Measurements from ENCODE around the gene DNHD1. TPM values are rescaled to one million over a fixed set of nuclear protein-coding genes. Genes with fewer than 3 reads are reported as not detected.

The DNHD1 gene, protein sequence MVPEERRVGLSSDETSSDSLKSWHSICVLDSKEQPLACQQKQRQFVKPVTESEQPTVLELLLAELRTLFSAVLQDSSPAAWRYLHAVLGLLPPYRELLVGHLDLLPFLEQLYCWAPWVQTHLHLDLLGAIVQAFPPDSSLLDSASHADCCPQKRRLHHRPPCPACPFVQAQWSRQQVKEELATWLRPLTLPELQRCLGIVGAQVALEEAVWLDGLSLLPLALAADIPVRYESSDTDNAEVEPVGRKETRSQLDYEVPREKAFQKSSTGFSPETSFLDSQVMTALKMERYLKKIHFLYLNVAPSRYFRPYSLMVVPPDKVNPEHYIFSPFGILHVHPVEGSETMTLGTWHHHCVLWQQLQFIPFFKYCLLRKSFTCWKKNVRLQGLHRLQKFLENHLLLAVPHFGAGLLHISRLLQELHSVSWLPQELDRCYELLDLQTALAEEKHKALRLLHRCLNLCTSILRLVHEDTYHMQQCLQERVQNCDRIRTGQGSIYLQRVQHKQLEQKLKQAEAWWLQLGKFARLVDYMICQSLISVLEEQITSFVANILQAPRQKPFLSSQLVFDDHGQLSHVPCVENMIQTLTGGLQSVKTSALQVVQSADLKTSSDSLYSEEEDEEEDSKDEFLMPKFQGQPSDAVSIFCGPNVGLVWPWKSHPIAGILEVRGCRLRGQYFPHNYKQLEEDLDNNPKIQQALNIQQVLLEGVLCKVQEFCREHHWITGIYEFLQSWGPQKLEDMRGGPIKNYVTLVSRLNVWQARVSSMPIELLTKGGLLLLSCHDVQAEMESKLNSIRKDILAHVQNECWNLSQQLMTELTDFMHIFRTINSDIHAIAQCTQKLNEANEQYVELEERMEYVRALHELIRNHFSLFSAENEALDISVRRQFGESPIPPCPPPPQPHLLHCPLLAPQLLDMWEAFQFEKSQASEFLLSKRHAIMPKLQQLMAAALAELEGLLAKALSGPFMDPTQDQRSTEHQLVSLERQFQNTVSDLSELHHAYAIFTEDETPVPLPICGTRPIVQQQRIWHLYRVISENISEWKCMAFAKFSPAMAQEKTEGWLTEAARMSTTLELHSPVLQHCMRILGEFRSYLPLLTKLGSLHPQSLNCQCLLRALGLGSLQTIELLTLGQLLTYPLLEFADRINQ (N-terminal part only)
- total RNA-seq, result 23.2 and 26.1 TPM in 2 replicates

GRCh38 chr11:6497069-6497839 lies at the start of gene DNHD1:
DNHD1 (plus strand) TSS chr11:6497280; CDS start chr11:6498216, 936 bp downstream.
- intact Hi-C loops (cut with micrococcal nuclease), result no loop called here

GRCh38 chr11:6448574-6448973 lies 48.5 kb upstream of the DNHD1 start:
- intact Hi-C loops (cut with micrococcal nuclease), result no loop called here

GRCh38 chr11:6452219-6452618 lies 44.9 kb upstream of the DNHD1 start:
- intact Hi-C loops (cut with micrococcal nuclease), result no loop called here

DNA sequence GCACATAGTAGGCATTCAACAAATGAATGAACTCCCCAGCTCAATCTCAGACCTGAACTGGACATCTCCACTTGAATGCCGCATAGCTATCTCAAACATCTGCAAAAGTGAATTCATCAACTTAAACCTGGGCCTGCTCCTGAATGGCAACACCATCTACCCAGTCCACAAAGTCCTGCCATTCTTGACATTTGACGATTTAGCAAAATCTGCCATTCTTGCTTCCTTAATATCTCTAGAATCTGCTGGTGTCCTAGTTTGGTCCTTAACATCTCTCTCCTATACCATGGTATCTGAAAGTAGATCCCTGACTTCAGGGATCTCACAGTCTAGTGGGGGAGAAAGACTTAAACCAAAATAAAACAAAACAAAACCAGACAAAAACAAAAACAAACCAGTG lies 43.9 kb upstream of the DNHD1 start:
- intact Hi-C loops (cut with micrococcal nuclease), result no loop called here

DNA sequence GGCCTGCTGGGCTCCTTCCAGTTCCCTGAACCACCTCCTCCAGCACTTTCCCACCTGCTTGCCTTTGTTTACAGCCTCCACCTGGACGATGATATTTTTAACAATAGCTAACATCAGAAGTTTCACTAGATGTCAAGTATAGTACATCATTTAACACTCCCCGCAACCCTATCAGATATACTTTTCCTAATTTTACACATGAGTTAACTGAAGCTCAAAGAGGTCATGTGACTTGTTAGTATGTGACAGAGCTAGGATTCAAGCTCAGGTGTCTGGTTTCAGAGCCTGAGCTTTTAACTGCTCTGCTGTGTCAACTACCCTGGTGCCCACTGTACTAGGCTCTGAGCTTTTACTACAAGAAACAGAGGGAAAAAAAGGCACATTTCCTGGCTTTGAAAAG lies 42.0 kb upstream of the DNHD1 start:
- intact Hi-C loops (cut with micrococcal nuclease), result no loop called here

DNA sequence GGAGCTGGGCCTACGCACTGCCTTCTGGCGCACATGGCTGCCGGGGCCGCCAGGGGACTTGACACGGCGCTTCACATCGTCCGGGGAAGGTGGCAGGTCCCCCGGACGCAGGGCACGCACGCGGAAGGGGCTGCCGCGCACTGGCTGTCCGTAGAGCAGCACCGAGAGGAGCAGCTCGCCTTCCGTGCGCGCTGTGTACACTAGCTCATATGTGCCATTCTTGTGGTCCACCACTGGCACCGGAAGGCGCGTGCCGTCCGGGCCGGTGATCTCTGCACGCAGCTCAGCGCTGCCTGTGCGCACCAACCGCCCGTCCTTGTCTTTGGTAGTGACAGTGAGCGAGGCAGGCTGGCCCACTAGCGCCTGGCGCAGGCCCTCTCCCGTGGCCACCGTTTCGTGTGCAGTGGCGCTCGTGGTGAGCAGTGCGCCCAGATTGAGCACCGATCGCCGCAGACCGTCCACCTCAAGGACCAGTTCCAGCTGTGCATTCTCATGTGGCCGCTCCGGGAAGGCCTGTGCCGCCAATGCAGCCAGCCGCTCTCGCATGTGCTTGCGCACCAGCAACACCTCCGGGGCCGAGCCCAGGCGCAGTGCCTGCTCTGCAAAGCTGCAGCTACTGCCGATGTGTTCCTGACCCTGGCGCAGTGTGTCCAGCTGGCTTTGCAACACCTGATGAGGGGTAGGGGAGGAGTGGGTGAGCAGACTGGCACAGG lies 40.6 kb upstream of the DNHD1 start:
- intact Hi-C loops (cut with micrococcal nuclease), result no loop called here

DNA sequence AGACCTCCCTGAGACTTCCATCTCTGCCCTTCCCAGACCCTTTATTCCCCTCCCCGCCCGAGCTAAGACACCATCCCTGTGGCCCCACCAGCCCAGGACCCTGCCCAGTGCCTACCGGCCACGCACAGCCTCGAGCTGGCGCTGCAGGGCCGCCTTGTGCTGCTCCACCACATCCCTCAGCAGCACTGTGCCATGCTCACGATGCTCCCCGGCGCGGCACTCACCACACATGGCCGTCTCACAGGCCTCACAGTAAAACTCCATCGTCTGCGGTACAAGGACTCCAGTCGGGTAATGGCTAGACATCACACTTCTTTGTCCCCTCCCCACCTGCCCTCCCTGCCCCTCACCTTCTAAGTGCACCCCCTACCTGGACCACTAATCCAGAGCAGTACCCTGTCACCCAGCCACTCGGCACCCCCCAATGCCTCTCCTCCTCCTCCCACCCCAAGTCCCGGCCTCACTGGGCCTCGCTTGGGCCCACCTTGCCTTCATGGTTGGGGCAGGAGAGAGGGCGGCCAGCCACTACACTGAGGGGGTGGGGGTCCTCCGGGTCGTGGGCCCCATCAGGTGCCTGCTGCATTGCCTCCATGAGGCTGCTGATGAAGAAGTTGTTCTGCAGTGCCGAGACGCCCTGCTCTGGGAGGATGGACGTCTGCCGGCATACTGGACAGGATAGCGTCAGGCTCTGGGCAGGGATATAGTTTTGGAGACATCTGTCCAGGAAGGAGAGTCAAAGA lies 39.3 kb upstream of the DNHD1 start:
- intact Hi-C loops (cut with micrococcal nuclease), result no loop called here

DNA sequence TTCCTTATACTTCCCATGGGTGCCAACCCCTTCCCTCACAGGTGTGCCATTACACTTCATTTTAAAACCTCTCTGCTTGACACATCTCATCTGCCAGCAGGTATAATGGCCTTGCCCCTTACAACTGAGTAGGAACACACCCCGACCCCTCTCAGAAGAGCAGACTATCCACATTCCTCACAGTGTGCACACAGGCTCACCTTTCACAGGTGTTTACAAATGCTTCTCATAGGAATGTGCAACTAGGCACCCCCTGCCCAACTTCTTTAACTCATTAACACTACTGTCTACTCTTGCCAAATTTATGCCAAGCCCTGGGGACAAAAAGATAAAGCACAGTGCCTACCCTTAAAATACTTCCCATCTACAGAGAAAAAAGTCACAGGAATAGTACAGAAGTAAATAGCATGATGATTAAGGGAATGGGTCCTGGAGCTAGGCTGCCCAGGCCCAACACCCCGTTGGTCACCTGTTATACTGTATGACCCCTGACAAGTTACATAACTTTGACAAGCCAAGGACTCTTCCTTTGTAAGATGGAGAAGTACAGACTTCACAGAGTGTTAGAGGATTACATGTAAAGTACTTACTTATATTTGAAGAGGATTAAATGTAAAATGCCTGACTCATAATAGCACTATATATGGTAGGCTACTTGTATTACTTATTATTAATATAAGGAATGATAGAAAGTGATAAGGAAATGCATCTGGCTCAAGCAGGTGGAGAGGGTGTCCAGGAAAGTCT lies 38.6 kb upstream of the DNHD1 start:
- intact Hi-C loops (cut with micrococcal nuclease), result no loop called here

- intact Hi-C loops (cut with micrococcal nuclease), result no loop called here
Observed at GRCh38 chr11:6459099-6459450, 38.0 kb upstream of the DNHD1 start.

DNA sequence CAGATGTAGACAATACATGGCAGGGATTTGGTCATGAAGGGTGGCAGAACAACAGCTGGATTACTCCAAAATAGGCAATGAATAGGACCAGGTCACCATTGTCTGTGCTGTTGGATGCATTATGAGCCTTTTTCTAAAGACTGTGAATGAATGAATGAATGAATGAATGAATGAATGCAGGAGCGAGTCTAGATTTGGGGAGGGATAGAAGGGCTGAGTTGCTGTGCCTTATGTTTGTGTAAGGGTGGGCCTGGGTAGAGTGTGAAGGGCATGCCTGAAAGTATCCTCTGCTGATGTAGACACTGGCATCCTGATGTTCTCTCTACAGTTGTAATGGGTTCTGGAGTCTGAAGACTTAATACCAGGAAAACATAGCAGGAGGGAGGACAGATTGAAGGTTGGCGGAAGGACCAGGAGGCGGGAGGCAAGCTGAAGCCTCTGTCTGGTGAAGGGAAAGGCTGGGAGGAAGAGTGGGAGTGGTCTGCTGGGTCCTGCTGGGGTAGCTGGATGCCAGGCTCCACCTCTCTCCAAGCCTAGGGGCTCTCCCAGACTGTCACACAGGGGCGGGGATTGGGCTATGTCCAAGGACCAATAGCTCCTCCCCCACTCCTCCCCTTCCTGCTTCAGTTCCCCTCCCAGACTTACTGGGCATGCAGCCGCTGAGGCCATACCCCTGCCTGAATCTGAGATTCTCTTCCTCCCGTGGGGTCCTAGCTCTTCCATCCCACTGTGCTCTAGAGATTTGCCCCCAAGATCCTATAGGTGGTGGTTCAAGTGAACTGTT lies 28.2 kb upstream of the DNHD1 start:
- intact Hi-C loops (cut with micrococcal nuclease), result no loop called here

DNA sequence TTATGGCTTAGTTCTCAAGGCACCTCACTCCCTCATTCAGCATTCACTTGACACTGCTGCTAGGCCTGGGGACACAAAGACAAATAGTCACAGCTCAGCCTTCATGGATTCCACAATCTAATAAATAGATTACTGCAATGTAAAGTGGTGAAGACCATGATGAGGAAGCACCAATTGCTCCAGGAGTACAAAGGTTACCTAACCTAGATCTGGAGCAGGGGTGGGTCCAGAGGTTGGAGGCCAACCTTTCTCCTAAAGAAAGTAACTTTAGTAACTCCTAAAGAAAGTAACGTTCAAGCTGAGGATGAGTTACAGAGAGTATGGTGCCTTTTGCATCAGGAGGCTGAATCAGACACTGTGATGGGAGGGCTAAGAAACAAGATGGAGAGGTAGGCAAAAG lies 27.5 kb upstream of the DNHD1 start:
- intact Hi-C loops (cut with micrococcal nuclease), result no loop called here

- intact Hi-C loops (cut with micrococcal nuclease), result loop anchor here (1.0 to 10.0 kb wide), 4 partner anchors 8 to 1042 kb away; partner anchors contain the start of genes ARFIP2, FHIP1B, PPFIBP2 and TIMM10B
Observed at GRCh38 chr11:6472934-6473333, 24.1 kb upstream of the DNHD1 start.

GRCh38 chr11:6473451-6474412 lies 23.3 kb upstream of the DNHD1 start, which contains the start of gene TRIM3:
TRIM3 (minus strand) TSS chr11:6473941; CDS start chr11:6465695, 8,246 bp downstream.
- intact Hi-C loops (cut with micrococcal nuclease), result loop anchor here (1.0 to 10.0 kb wide), 4 partner anchors 8 to 1041 kb away; partner anchors contain the start of genes ARFIP2, FHIP1B, PPFIBP2 and SMPD1

DNA sequence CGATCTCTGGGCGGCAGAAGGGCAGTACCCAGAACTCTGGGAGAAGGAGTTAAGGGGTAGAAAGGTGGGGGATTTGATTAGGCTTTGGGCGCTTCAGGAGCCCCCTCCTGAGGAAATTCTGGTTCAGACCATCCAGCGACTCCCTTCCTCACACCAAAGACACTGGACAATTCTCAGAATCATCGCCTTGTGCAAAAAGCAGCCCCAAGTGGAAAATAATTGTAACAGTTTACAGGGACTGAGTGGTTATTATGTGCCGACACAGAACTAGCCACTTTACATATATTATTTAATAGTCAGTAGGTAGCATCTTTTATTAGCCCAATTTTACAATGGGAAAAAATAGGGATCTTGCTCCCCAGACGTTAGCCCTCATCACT lies 22.7 kb upstream of the DNHD1 start:
- intact Hi-C loops (cut with micrococcal nuclease), result loop anchor here (1.0 to 10.0 kb wide), 2 partner anchors 84 to 1040 kb away; partner anchors contain the start of genes PPFIBP2 and SMPD1

- intact Hi-C loops (cut with micrococcal nuclease), result loop anchor here (1.0 to 10.0 kb wide), 2 partner anchors 85 to 1040 kb away; partner anchors contain the start of genes PPFIBP2 and SMPD1
Observed at GRCh38 chr11:6474806-6475500, 22.1 kb upstream of the DNHD1 start.

- intact Hi-C loops (cut with micrococcal nuclease), result loop anchor here (10.0 kb wide), 1 partner anchor 1039 kb away; the partner anchor contains the start of gene PPFIBP2
Observed at GRCh38 chr11:6475936-6476335, 21.1 kb upstream of the DNHD1 start.
